ENCODE measurements around the gene ESPNL. TPM values are rescaled to one million over a fixed set of nuclear protein-coding genes. Genes with fewer than 3 reads are reported as not detected.

Gene ESPNL
- polyA plus RNA-seq, 1 donor (not counting 4 experiments of a cell fraction or from before 2014, with no cell fraction given): 0.16 TPM

DNA sequence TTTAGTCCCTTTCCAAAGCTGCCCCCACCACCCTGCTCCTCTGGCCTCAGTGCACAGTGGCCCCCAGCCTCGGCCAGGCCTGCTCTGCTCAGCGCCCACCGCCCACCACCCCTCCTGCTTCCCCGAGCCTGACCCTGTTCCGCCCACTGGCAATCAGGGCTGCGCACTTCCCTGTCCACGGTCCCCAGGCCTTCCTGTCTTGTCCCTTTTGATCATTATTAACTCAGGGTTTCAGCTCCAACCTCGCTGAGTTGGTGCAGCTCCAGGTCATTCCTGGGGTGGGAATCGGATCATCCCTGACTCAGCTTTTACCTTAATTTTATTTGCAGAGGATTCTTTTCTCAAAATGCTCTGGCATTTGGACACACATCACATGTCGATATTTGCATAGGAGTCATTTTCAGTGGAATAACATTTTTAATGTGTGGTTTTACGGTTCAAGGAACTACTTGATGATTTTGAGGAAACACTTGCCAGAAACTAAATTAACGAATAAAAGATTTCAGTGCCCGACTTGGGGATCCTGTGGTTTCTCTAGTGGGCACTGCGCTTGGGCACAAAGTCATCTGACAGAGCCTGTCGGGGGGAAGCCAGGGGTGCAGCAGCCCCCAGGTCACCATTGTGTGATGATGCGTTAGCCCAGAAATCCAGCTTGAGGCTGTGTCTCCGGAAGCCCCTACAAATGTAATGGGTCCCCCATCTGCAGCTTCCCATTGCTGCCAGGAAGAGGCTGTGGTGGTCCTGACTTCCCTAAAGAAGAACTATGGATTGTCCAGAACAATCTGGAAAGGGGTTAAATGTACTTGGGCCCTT lies 1.0 kb upstream of the ESPNL start:
- Histone ChIP-seq H3K27me3 (ENCODE audit: control insufficient read depth, extremely low read depth, insufficient read depth, low read length) (no peaks in the 10 kb centered on the region), H3K9me1 (ENCODE audit: control insufficient read depth, extremely low read depth, insufficient read depth, low read length) (no peaks in the 10 kb centered on the region), H3K4me2 (ENCODE audit: control insufficient read depth, extremely low read depth, insufficient read depth, low read depth, low read length) (no peak overlapping the region), H3K79me2 (ENCODE audit: control insufficient read depth, insufficient read depth, low read length) (no peaks in the 10 kb centered on the region), H3K4me3 (ENCODE audit: control insufficient read depth in 2 of 3, extremely low read depth in 1 of 3, insufficient read depth in 2 of 3, low read depth in 1 of 3, low read length in 3 of 3) (no peak overlapping the region), H3K9ac (ENCODE audit: control insufficient read depth, extremely low read depth, insufficient read depth, low read length) (no peak overlapping the region), H3K4me1 (ENCODE audit: control insufficient read depth, extremely low read depth, insufficient read depth, low read length) (peaks cover 8% of the 10 kb centered on the region), H3K9me3 (ENCODE audit: control insufficient read depth, low read depth, low read length) (no peaks in the 10 kb centered on the region), H3K27ac (ENCODE audit: control insufficient read depth, insufficient read depth, low read length) (no peak overlapping the region), H3K36me3 (ENCODE audit: control insufficient read depth in 2 of 2, extremely low read depth in 1 of 2, insufficient read depth in 2 of 2, low read length in 2 of 2) (no peaks in the 10 kb centered on the region), H2AFZ (ENCODE audit: control insufficient read depth, low read length) (no peak overlapping the region), H4K20me1 (ENCODE audit: control insufficient read depth, extremely low read depth, insufficient read depth, low read length) (no peaks in the 10 kb centered on the region)
- dilution Hi-C loops (cut with MboI; ENCODE audit: extremely low pct_ligation_motif_present, low sequenced_read_pairs): no loop called here
- no peak for FAIRE-seq
- TF ChIP-seq EZH2 (IDR thresholded peaks at IDR 0.05; ENCODE audit: low read length): no peak
- TF ChIP-seq, protein P1, sequence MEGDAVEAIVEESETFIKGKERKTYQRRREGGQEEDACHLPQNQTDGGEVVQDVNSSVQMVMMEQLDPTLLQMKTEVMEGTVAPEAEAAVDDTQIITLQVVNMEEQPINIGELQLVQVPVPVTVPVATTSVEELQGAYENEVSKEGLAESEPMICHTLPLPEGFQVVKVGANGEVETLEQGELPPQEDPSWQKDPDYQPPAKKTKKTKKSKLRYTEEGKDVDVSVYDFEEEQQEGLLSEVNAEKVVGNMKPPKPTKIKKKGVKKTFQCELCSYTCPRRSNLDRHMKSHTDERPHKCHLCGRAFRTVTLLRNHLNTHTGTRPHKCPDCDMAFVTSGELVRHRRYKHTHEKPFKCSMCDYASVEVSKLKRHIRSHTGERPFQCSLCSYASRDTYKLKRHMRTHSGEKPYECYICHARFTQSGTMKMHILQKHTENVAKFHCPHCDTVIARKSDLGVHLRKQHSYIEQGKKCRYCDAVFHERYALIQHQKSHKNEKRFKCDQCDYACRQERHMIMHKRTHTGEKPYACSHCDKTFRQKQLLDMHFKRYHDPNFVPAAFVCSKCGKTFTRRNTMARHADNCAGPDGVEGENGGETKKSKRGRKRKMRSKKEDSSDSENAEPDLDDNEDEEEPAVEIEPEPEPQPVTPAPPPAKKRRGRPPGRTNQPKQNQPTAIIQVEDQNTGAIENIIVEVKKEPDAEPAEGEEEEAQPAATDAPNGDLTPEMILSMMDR (optimal IDR thresholded peaks at IDR 0.05 in 1 of 3, IDR thresholded peaks at IDR 0.05 in 1 of 3, conservative IDR thresholded peaks at IDR 0.05 in 1 of 3; ENCODE audit: extremely low read depth in 1 of 3, insufficient read depth in 2 of 3, low read length in 3 of 3): no peak
- DNase-seq (ENCODE audit: low read depth, low spot score): no peak

DNA sequence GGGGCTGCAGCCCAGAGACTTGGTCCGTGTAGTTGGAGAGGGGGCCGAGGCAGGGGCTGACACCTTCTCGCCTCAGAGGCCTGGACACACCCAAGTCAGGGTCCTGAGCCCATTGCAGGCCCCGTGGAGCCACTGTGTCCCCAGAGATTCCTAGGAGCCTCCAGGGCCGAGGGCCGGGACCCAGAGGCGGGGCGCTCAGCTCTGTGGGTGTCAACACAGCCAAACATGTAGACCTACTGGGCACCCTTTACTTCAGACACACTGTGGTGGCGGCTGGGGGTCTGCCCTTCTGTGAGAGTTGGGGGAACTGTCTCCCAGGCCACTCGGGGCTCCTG lies 459 bp upstream of the ESPNL start:
- H3K4me3 ChIP-seq (ENCODE audit: control insufficient read depth in 2 of 3, extremely low read depth in 1 of 3, insufficient read depth in 2 of 3, low read depth in 1 of 3, low read length in 3 of 3): no peak overlapping the region
- H3K79me2 ChIP-seq (ENCODE audit: control insufficient read depth, insufficient read depth, low read length): no peaks in the 10 kb centered on the region
- no peaks in the 10 kb centered on the region for H3K27me3 ChIP-seq (ENCODE audit: control insufficient read depth, extremely low read depth, insufficient read depth, low read length)
- H3K9ac ChIP-seq (ENCODE audit: control insufficient read depth, extremely low read depth, insufficient read depth, low read length): no peak overlapping the region
- no peak for FAIRE-seq
- no peak overlapping the region for H3K4me2 ChIP-seq (ENCODE audit: control insufficient read depth, extremely low read depth, insufficient read depth, low read depth, low read length)
- H3K9me3 ChIP-seq (ENCODE audit: control insufficient read depth, low read depth, low read length): no peaks in the 10 kb centered on the region
- H3K9me1 ChIP-seq (ENCODE audit: control insufficient read depth, extremely low read depth, insufficient read depth, low read length): no peaks in the 10 kb centered on the region
- no peak for DNase-seq (ENCODE audit: low read depth, low spot score)
- peaks cover 8% of the 10 kb centered on the region for H3K4me1 ChIP-seq (ENCODE audit: control insufficient read depth, extremely low read depth, insufficient read depth, low read length)
- no peak for TF ChIP-seq EZH2 (IDR thresholded peaks at IDR 0.05; ENCODE audit: low read length)
- TF ChIP-seq, protein P1 (optimal IDR thresholded peaks at IDR 0.05 in 1 of 3, IDR thresholded peaks at IDR 0.05 in 1 of 3, conservative IDR thresholded peaks at IDR 0.05 in 1 of 3; ENCODE audit: extremely low read depth in 1 of 3, insufficient read depth in 2 of 3, low read length in 3 of 3): no peak
- H3K36me3 ChIP-seq (ENCODE audit: control insufficient read depth in 2 of 2, extremely low read depth in 1 of 2, insufficient read depth in 2 of 2, low read length in 2 of 2): no peaks in the 10 kb centered on the region
- no peak overlapping the region for H3K27ac ChIP-seq (ENCODE audit: control insufficient read depth, insufficient read depth, low read length)
- no peak overlapping the region for H2AFZ ChIP-seq (ENCODE audit: control insufficient read depth, low read length)
- dilution Hi-C loops (cut with MboI; ENCODE audit: extremely low pct_ligation_motif_present, low sequenced_read_pairs): no loop called here
- H4K20me1 ChIP-seq (ENCODE audit: control insufficient read depth, extremely low read depth, insufficient read depth, low read length): no peaks in the 10 kb centered on the region
